ENCODE results near the gene NACC2.

The NACC2 gene

GRCh38 chr9:136091582-136092352 is 3.3 kb downstream of the NACC2 start:
- no peak for DNase-seq

GRCh38 chr9:136090768-136091581 is 4.1 kb downstream of the NACC2 start:
- DNase-seq = no peak

GRCh38 chr9:136090056-136090735 is 4.9 kb downstream of the NACC2 start:
- no peak for DNase-seq

- DNase-seq = no peak
Measured at GRCh38 chr9:136089697-136090045, 5.4 kb downstream of the NACC2 start.

GRCh38 chr9:136088939-136089696 is 6.0 kb downstream of the NACC2 start:
- no peak for DNase-seq

- no peak for DNase-seq
Measured at GRCh38 chr9:136088481-136088938, 6.6 kb downstream of the NACC2 start.

GRCh38 chr9:136087741-136088480 is 7.2 kb downstream of the NACC2 start:
- no peak for DNase-seq

- DNase-seq = no peak
Measured at GRCh38 chr9:136086951-136087740, 7.9 kb downstream of the NACC2 start.

GRCh38 chr9:136086213-136086881 is 8.7 kb downstream of the NACC2 start:
- no peak for DNase-seq

- DNase-seq = no peak
Measured at GRCh38 chr9:136085815-136086212, 9.3 kb downstream of the NACC2 start.

- no peak for DNase-seq
Measured at GRCh38 chr9:136084063-136084944, 10.8 kb downstream of the NACC2 start.

- no peak for DNase-seq
Measured at GRCh38 chr9:136083558-136084062, 11.5 kb downstream of the NACC2 start.

- DNase-seq = no peak
Measured at GRCh38 chr9:136082496-136083361, 12.4 kb downstream of the NACC2 start.

- no peak for DNase-seq
Measured at GRCh38 chr9:136081826-136082495, 13.1 kb downstream of the NACC2 start.

GRCh38 chr9:136081113-136081825 is 13.8 kb downstream of the NACC2 start:
- DNase-seq = no peak

GRCh38 chr9:136080716-136081112 is 14.4 kb downstream of the NACC2 start:
- no peak for DNase-seq

- DNase-seq = no peak
Measured at GRCh38 chr9:136079916-136080246, 15.2 kb downstream of the NACC2 start.

All from NCI-H774 (cell line).